NCI-H774 (cell line): ENCODE results near the gene DUXB.

Experiments used
- DNase-seq: peaks from one replicate; lab custom pipeline; 2025; lab: John Stamatoyannopoulos, UW

The DUXB gene, protein sequence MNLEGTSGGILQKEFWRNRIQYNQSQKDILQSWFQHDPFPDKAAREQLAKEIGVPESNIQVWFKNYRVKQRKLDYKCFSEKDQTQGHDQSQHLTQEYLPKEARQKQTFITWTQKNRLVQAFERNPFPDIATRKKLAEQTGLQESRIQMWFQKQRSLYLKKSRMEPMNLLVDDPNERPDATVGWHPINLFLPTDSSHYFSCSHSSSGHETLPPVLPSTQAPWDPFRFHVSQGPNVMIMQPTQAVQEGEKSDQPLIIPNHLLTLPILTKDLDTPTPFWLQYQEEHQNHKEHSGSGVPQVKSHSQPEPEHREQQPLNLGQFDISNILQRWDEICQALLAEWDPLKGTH

GRCh38 chr16:75701361-75701760, at the start of gene DUXB:
Gene DUXB, minus strand, starts transcription at chr16:75701461. Its CDS starts 43 bp downstream, at chr16:75701418.
- no peak for DNase-seq

GRCh38 chr16:75750528-75750927, 49.3 kb upstream of the DUXB start:
- DNase-seq, result no peak

DNA sequence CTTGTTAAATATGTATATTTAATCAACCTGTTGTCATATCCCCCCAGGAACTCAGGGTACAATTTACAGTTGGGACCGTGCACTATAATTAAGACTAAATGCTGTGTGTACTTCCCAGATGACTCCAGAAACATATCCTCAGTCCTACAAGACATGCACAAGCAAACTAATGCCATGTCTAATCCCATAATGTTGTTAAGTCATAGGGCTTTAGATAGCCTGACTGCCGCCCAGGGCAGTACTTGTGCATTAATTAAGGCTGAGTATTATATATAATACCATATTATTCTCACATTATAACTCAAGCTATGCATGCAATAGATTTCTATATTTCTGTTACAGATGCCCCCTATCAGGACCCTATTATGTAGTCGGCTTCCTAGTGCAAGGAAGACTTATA, 45.1 kb upstream of the DUXB start:
- DNase-seq, result no peak

- DNase-seq, result no peak
These were observed 44.6 kb upstream of the DUXB start for GRCh38 chr16:75745823-75746222.

DNA sequence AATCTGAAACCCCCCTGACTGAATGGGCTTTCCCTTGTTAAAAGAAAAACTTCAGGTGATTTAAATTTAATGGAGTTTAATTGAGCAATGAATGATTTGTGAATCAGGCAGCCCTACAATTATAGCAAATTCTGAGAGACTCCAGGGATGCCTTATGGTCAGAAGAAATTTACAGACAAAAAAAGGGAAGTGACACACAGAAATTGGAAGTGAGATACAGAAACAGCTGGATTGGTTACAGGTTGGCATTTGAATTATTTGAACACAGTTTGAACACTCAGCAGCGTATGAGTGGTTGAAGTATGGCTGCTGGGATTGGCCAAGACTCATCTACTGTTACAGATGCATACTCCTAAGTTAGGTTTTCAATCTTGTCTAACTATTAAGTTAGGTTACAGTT, 44.0 kb upstream of the DUXB start:
- no peak for DNase-seq

- DNase-seq, result no peak
These were observed 41.3 kb upstream of the DUXB start for GRCh38 chr16:75742424-75743047.

DNA sequence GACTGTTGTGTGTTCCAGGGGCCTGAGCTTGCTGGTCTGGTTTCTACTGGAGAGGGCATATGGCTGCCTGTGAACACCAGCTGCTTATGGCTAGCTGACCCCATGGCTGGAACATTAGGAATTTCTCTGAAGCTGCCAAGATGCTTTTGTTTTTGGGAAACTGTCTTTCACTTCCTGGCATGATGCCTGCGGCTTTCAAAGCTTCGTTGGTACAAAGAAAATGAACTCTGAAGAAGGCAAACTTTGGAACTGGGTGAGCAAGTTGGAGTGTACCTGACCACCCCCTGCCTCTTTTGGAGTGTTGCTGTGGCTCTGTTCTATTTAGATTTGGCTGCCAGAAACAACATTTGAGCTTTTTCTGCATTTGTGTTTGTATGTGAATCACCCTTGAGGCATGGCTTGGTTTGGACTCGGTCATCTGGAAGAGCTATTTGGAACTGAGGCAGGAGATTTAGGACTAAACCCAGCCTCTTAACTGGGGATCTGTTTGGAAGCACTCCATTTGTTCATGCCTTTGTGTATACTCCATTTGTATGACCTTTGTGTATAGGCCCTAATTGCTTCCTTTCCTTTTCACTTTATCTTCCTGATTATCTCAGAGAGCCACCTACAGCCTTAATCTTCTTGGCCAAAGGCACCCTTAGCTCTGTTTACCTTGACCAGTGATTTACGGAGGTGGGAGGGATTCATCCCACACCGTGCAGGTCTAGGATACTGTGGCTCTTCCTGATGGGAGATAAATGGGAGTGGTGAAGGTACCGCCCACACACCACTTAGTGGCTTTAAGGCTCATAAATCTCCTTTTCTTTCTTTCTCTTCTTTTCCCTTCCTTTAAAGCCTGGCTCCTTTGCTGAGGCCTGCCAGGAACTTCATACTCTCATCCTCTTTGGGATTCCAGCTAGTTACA, 32.3 kb upstream of the DUXB start:
- DNase-seq, result no peak

- DNase-seq, result no peak
These were observed 31.6 kb upstream of the DUXB start for GRCh38 chr16:75732871-75733270.

DNA sequence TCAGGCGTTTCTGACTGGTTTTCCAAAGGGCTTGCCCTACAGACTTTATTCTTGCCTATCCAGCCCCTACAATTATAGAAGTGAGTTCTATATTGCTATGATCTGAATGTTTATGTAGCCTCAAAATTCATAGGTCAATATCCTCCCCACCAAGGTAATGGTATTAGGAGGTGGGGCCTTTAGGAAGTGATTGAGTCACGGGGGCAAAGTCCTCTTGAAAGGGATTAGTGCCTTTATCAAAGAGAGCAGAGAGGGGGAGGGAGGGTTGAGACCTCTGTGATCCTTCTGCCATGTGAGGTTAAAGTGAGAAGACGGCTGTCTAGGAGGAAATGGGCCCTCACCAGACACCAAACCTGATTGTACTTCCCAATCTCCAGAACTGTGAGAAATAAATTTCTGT, 26.0 kb upstream of the DUXB start:
- no peak for DNase-seq

DNA sequence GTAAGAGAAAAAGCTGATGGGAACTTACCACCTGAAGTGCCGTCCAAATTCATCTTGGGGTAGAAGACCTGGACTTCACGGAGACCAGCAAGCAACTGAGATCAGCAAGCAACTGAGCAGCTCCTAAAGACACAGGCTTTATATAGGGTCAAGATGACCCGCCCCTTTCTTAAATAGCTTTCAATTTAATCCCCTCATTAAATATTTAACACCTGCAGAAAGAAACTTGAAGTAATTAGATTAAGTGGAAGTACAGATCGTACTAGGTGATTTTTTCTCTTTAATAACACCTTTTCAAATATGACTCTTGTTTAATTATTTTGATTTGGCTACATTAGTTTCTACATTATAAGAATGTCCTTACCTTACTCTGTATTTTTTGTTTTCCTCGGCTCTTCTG, 25.1 kb upstream of the DUXB start, which contains the start of gene CPHXL:
Gene CPHXL, minus strand, starts transcription at position 101 of the 400 bp plus-strand sequence. Its CDS starts 48 bp downstream, at position 53.
- DNase-seq, result no peak

GRCh38 chr16:75718452-75718851, 17.2 kb upstream of the DUXB start:
- no peak for DNase-seq

- no peak for DNase-seq
These were observed 13.4 kb upstream of the DUXB start for GRCh38 chr16:75714661-75715060.

- DNase-seq, result no peak
These were observed 9.1 kb upstream of the DUXB start for GRCh38 chr16:75710344-75710743.

DNA sequence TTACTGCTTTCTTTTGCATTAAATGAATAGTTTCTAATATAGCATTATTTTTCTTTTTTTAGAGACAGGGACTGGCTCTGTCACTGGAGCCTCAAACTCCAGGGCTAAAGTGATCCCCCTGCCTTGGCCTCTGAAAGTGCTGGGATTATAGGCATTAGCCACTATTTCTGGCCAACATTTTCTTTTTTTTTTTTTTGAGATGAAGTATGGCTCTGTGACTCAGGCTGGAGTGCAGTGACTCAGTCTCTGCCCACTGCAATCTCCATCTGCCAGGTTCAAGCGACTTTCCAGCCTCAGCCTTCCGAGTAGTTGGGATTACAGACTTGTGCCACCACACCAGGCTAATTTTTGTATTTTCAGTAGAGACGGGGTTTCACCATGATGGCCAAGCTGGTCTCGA, 2.0 kb upstream of the DUXB start:
- DNase-seq, result no peak

GRCh38 chr16:75702242-75702641, 981 bp upstream of the DUXB start:
- no peak for DNase-seq

- no peak for DNase-seq
These were observed 3.7 kb downstream of the DUXB start for GRCh38 chr16:75697571-75697970.

GRCh38 chr16:75695708-75696107, 5.6 kb downstream of the DUXB start:
- no peak for DNase-seq

DNA sequence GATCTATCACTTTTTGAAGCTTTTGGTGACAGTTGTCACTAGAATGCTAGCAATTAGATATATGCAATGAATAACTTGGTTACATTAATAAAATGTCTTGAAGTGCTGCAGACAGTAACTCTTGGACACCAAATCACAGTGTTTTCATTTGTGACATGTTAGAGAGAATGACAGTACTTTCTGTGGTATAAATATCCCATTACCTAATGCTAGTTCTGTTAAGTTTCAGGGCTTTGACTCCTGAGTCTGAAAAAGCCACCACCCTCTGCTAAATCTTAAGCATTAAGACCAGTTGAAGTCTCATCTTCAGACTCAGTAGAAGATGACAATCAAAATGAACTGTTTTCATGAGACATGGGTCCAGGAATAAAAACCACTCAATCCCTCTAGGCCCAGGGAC, 13.9 kb downstream of the DUXB start:
- DNase-seq, result no peak

- no peak for DNase-seq
These were observed 19.0 kb downstream of the DUXB start for GRCh38 chr16:75682308-75682707.

DNA sequence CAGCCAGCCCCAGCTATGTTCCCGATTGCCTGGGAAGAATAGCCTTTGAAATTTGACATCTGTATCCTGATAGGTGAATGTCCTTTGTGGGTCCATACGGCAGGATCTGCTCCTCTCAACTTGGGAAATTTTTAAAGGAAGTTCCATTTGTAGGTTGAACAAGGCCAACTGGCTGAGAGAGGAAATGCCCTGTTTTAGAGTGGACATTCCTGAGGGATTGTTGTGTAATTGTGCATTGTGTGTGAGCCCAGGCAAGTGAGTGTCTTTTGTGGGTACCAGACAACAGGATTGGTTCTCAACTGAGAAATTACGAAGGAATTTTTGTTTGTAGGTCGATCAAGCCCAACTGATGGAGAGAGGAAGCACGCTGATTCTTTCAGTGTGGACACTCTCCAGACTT, 21.9 kb downstream of the DUXB start:
- no peak for DNase-seq

DNA sequence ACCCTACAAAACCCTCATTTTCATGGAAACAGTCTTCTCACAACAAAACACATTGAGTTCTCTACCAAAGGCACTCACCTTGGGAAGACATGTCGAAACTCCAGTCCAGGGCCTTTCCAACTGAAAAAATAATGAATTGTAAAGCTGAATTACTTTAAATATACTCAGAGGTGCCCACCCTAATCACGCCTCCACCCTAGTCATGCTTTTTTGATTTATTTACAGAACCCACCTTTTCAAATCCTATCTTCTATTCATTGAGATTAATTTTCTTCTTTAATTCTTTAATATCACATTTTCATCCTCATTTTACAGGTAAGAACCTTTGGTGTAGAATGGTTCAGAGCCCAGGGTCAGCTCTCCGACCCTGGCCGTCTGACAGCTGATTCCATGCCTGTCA, 24.4 kb downstream of the DUXB start, which contains the start of gene CPHXL2:
Gene CPHXL2, minus strand, starts transcription at position 101 of the 400 bp plus-strand sequence. Its CDS starts 10 bp downstream, at position 91.
- no peak for DNase-seq

DNA sequence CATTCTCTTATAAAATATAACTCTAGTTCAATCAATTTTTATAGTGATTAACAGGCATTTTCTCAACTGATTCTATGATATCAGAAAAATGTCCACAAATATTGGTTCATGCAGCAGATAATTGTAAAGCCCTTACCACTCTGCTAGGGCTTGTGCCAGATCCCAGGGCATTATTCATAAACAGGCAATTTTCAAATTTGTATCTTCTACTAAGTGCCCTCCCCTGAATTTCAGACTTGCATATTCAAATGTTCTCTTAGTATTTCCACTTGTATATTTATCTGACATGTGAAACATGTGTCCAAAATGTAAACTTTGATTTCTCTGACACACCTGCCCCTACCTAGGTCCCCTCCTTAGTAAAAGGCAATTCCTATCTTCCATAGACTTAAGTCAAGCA, 33.8 kb downstream of the DUXB start:
- DNase-seq, result no peak
